NB4 (cell line): Measurements from ENCODE around the gene INPP5A.

Experiments used
- DNase-seq: peaks from one replicate; pipeline ENCODE4 v3.0.0; 2010; ENCODE audit warnings: low read depth
- H3K4me3 ChIP-seq: one replicate; pipeline ENCODE4 v1.5.1; 2011; ENCODE audit warnings: mild to moderate bottlenecking, low read depth, low read length, moderate library complexity
- CTCF ChIP-seq: IDR thresholded peaks from one replicate; pipeline ENCODE4 v1.5.1; 2012; ENCODE audit warnings: low read depth, low read length
- MAX ChIP-seq: IDR thresholded peaks from 2 replicates; pipeline ENCODE4 v1.6.1; 2011; ENCODE audit warnings: low read depth, low read length
- MYC ChIP-seq: IDR thresholded peaks from 2 replicates; pipeline ENCODE4 v1.6.1; 2011; ENCODE audit warnings: low read depth, low read length
- POLR2A ChIP-seq: IDR thresholded peaks from 2 replicates; pipeline ENCODE4 v1.6.1; 2011; ENCODE audit warnings: mild to moderate bottlenecking; ENCODE audit not compliant: insufficient read length; ENCODE audit errors: extremely low read depth

Gene INPP5A

GRCh38 chr10:132798403-132798802, 260.8 kb downstream of the INPP5A start:
- TF ChIP-seq CTCF = no peak
- TF ChIP-seq POLR2A = no peak
- TF ChIP-seq MAX = no peak
- TF ChIP-seq MYC = no peak
- DNase-seq = no peak
- H3K4me3 ChIP-seq = no peak overlapping the region

- no peak overlapping the region for H3K4me3 ChIP-seq
- TF ChIP-seq CTCF (no peak), MAX (no peak), MYC (no peak), POLR2A (no peak)
- no peak for DNase-seq
Measured at GRCh38 chr10:132798876-132799275, 261.3 kb downstream of the INPP5A start.

- TF ChIP-seq CTCF (no peak), POLR2A (no peak), MYC (no peak), MAX (no peak)
- H3K4me3 ChIP-seq = no peak overlapping the region
Measured at GRCh38 chr10:132799865-132800264, 262.3 kb downstream of the INPP5A start.

GRCh38 chr10:132802048-132802447, 264.5 kb downstream of the INPP5A start:
- no peak for DNase-seq
- TF ChIP-seq CTCF (no peak), MYC (no peak), MAX (no peak), POLR2A (no peak)
- no peak overlapping the region for H3K4me3 ChIP-seq

More at GRCh38 chr10:132799865-132800264, 262.3 kb downstream of the INPP5A start:
- DNase-seq = no peak

DNA sequence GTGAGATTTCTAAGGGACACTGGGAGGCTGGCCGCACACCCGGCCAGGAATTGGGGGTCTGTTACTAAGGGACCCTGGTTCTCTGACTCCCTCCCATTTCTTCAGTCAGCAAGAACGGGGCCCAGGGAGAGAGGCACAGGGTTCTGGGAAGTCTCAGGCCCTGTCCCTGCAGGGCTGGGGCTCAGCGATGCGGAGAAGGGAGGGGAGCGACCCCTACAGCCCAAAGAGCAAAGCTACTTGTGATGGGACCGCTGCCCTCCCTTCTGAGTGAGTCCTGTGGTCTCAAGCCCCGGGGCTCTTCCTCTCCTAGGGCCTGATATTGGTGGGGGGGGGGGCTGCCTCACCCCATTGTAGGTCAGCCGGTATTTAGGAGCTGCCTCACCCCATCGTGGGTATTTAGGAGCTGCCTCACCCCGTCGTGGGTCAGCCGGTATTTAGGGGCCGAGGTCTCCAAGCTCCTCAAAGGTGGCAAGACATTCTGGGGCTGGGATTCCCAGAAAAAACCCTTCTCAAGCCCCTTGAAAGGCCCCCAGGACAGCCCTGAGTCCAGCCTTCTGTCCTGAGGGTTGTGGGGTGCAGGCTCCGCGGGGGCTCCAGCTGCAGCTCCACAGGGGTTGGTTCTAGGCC, 265.2 kb downstream of the INPP5A start:
- TF ChIP-seq MYC (no peak), CTCF (peak; percentile 17)
- H3K4me3 ChIP-seq = no peak overlapping the region
- peak; percentile 28 for DNase-seq
